Epithelial cell of esophagus (primary cell): ENCODE data around the gene TTC33.

Experiments
- DNase-seq: peaks from one replicate; pipeline ENCODE4 v3.0.0; 2010; ENCODE audit warnings: low read depth
- H3K4me3 ChIP-seq: 2 replicates; pipeline ENCODE4 v1.5.1; 2011; ENCODE audit warnings: mild to moderate bottlenecking, low read length, control low read depth
- CTCF ChIP-seq: IDR thresholded peaks from 2 replicates; pipeline ENCODE4 v1.5.1; 2011; ENCODE audit warnings: low read depth, mild to moderate bottlenecking, low read length, control low read depth, inconsistent platforms; ENCODE audit not compliant: insufficient read depth; ENCODE audit errors: missing control alignments

The TTC33 gene

GRCh38 chr5:40518485-40518917 lies 237.3 kb downstream of the TTC33 start:
- H3K4me3 ChIP-seq: no peak overlapping the region
- DNase-seq: peak; percentile 99
- TF ChIP-seq CTCF: no peak

- H3K4me3 ChIP-seq: no peak overlapping the region
- TF ChIP-seq CTCF: no peak
- no peak for DNase-seq
Measured at GRCh38 chr5:40515476-40515875, 240.3 kb downstream of the TTC33 start.

GRCh38 chr5:40514976-40515375 lies 240.8 kb downstream of the TTC33 start:
- DNase-seq: no peak
- H3K4me3 ChIP-seq: no peak overlapping the region
- TF ChIP-seq CTCF: no peak

- H3K4me3 ChIP-seq: no peak overlapping the region
- no peak for TF ChIP-seq CTCF
- DNase-seq: no peak
Measured at GRCh38 chr5:40511801-40512200, 244.0 kb downstream of the TTC33 start.

- no peak for DNase-seq
- no peak for TF ChIP-seq CTCF
- no peak overlapping the region for H3K4me3 ChIP-seq
Measured at GRCh38 chr5:40507095-40507494, 248.7 kb downstream of the TTC33 start.

GRCh38 chr5:40505031-40505430 lies 250.7 kb downstream of the TTC33 start:
- TF ChIP-seq CTCF: no peak
- DNase-seq: no peak
- H3K4me3 ChIP-seq: no peak overlapping the region

GRCh38 chr5:40503439-40503838 lies 252.3 kb downstream of the TTC33 start:
- TF ChIP-seq CTCF: no peak
- DNase-seq: no peak
- no peak overlapping the region for H3K4me3 ChIP-seq
